ENCODE measurements around the gene NEDD4L.

The NEDD4L gene

GRCh38 chr18:58367425-58368140 lies 323.6 kb downstream of the NEDD4L start:
- Histone ChIP-seq H3K4me3 (ENCODE audit: low read depth, low read length) (no peak overlapping the region), H3K9me3 (ENCODE audit: control insufficient read depth, insufficient read depth, low read depth, low read length) (no peaks in the 10 kb centered on the region), H3K4me1 (ENCODE audit: control insufficient read depth, insufficient read depth, low read length) (peaks cover 23% of the 10 kb centered on the region), H3K27ac (ENCODE audit: extremely low read depth, low read depth, low read length) (no peak overlapping the region), H3K36me3 (ENCODE audit: control insufficient read depth in 2 of 2, insufficient read depth in 1 of 2, low read length in 2 of 2) (peaks cover 15 to 60% of the 10 kb centered on the region in 2 experiments)
- ChIA-PET POLR2A (no interaction called here), CTCF (interaction anchor here (0.6 to 0.7 kb wide), 2 partner anchors 807 to 1848 kb away, joined by 3 to 6 read pairs; no protein-coding TSS in a partner anchor)
- 0 out of 2 replicates have a peak, but pooled peaks have one; percentile 42 for TF ChIP-seq ZXDB (tag by site-specific recombination; IDR thresholded peaks at IDR 0.05)
- peak; percentile 53; the same call in 1 of the 2 replicates for TF ChIP-seq OSR2 (tag by site-specific recombination; IDR thresholded peaks at IDR 0.05)
- no peak for TF ChIP-seq ZIC2 (tag by site-specific recombination; IDR thresholded peaks at IDR 0.05)
- TF ChIP-seq OVOL3 (tag by site-specific recombination; IDR thresholded peaks at IDR 0.05), result 0 out of 2 replicates have a peak, but pooled peaks have one; percentile 28
- TF ChIP-seq ZNF133 (tag by site-specific recombination; IDR thresholded peaks at IDR 0.05), result no peak
- peak; percentile 68 for TF ChIP-seq ZBTB8A (tag by site-specific recombination; IDR thresholded peaks at IDR 0.05)
- peak; percentile 39; the same call in 1 of the 2 replicates for TF ChIP-seq ZFHX2 (tag by site-specific recombination; conservative IDR thresholded peaks at IDR 0.05)
- TF ChIP-seq MEIS1 (CRISPR knock-in tag; IDR thresholded peaks at IDR 0.05; ENCODE audit: borderline replicate concordance), result no peak
- TF ChIP-seq PRDM4 (tag by site-specific recombination; IDR thresholded peaks at IDR 0.05), result peak; percentile 72; the same call in 1 of the 2 replicates
- TF ChIP-seq ZNF580 (tag by site-specific recombination; IDR thresholded peaks at IDR 0.05), result peak; percentile 70; the same call in 1 of the 2 replicates
- peak; percentile 75 for TF ChIP-seq PRDM6 (tag by site-specific recombination; IDR thresholded peaks at IDR 0.05)
- TF ChIP-seq ZNF843 (tag by site-specific recombination; IDR thresholded peaks at IDR 0.05), result peak; percentile 81
- TF ChIP-seq FEZF1 (tag by site-specific recombination; IDR thresholded peaks at IDR 0.05), result peak; percentile 95
- no peak for TF ChIP-seq ZSCAN16 (tag by site-specific recombination; IDR thresholded peaks at IDR 0.05)
- no peak for TF ChIP-seq ZNF223 (tag by site-specific recombination; IDR thresholded peaks at IDR 0.05)
- 0 out of 2 replicates have a peak, but pooled peaks have one; percentile 17 for TF ChIP-seq ZNF366 (tag by site-specific recombination; conservative IDR thresholded peaks at IDR 0.05)
- no peak for TF ChIP-seq SCRT2 (tag by site-specific recombination; IDR thresholded peaks at IDR 0.05)
- TF ChIP-seq SP7 (tag by site-specific recombination; IDR thresholded peaks at IDR 0.05), result no peak

- POLR2A ChIA-PET, result no interaction called here
- no peak overlapping the region for H3K4me3 ChIP-seq (ENCODE audit: low read depth, low read length)
- CTCF ChIA-PET, result no interaction called here
- peaks cover 15 to 73% of the 10 kb centered on the region in 2 experiments for H3K36me3 ChIP-seq (ENCODE audit: control insufficient read depth in 2 of 2, insufficient read depth in 1 of 2, low read length in 2 of 2)
- H3K9me3 ChIP-seq (ENCODE audit: control insufficient read depth, insufficient read depth, low read depth, low read length), result no peaks in the 10 kb centered on the region
- H3K4me1 ChIP-seq (ENCODE audit: control insufficient read depth, insufficient read depth, low read length), result peaks cover 5% of the 10 kb centered on the region
- TF ChIP-seq ZNF555 (tag by site-specific recombination; conservative IDR thresholded peaks at IDR 0.05) (no peak), GLIS2 (tag by site-specific recombination; IDR thresholded peaks at IDR 0.05) (peak; percentile 34; the same call in 1 of the 2 replicates), ZNF221 (tag by site-specific recombination; IDR thresholded peaks at IDR 0.05; ENCODE audit: borderline replicate concordance) (no peak)
- H3K27ac ChIP-seq (ENCODE audit: extremely low read depth, low read depth, low read length), result no peak overlapping the region
These were observed 325.6 kb downstream of the NEDD4L start for GRCh38 chr18:58369616-58370015.
